RWPE2 (cell line): ENCODE results near the gene ANKRD33B.
A peak's percentile ranks its signal among the peaks of the same experiment; 100 is the strongest.
"Not testable (repeated sequence)": the region's sequence is repeated elsewhere in the genome, so short reads cannot be mapped to it uniquely, and the experiment has no call there.

ENCODE experiments used
- ATAC-seq: fragments of 200-7000 bp; cut with Tn5 transposase; 3 replicates; pipeline ENCODE4 v1.9.1; 2021; ENCODE audit warnings: low read depth
- DNase-seq: peaks from one replicate; pipeline ENCODE4 v3.0.0-alpha.2; 2020; ENCODE audit warnings: low spot score
- H3K27ac ChIP-seq: fragments of 450-650 bp; 2 replicates; pipeline ENCODE4 v1.5.1; 2017; ENCODE audit warnings: mild to moderate bottlenecking; ENCODE audit not compliant: poor library complexity, severe bottlenecking
- H3K27me3 ChIP-seq: fragments of 250-450 bp; sonication (Bioruptor Pico); 2 replicates; pipeline ENCODE4 v1.5.1; 2021; ENCODE audit warnings: mild to moderate bottlenecking, moderate library complexity; ENCODE audit not compliant: insufficient read depth, poor library complexity, severe bottlenecking
- H3K36me3 ChIP-seq: fragments of 250-450 bp; sonication (Bioruptor Pico); 2 replicates; pipeline ENCODE4 v1.5.1; 2020; ENCODE audit warnings: low read depth, mild to moderate bottlenecking, moderate library complexity
- H3K4me1 ChIP-seq: fragments of 250-450 bp; sonication (Bioruptor Pico); 2 replicates; pipeline ENCODE4 v1.5.1; 2021; ENCODE audit warnings: mild to moderate bottlenecking, moderate library complexity; ENCODE audit not compliant: insufficient read depth, poor library complexity, severe bottlenecking
- H3K4me3 ChIP-seq: fragments of 250-450 bp; sonication (Bioruptor Pico); 2 replicates; pipeline ENCODE4 v1.5.1; 2021; ENCODE audit warnings: mild to moderate bottlenecking, moderate library complexity; ENCODE audit not compliant: severe bottlenecking
- H3K9me3 ChIP-seq: fragments of 250-450 bp; sonication (Bioruptor Pico); 2 replicates; pipeline ENCODE4 v1.5.1; 2021; ENCODE audit warnings: mild to moderate bottlenecking, moderate library complexity; ENCODE audit not compliant: severe bottlenecking
- CTCF ChIP-seq: fragments of 450-650 bp; IDR thresholded peaks from one replicate; pipeline ENCODE4 v1.5.1; 2017; ENCODE audit warnings: mild to moderate bottlenecking, moderate library complexity; ENCODE audit not compliant: poor library complexity, severe bottlenecking

ANKRD33B gene

GRCh38 chr5:10573487-10574145 is 9.7 kb downstream of the ANKRD33B start:
- H3K4me3 ChIP-seq, result no peak overlapping the region
- no peaks in the 10 kb centered on the region for H3K27me3 ChIP-seq
- H3K36me3 ChIP-seq, result no peaks in the 10 kb centered on the region
- TF ChIP-seq CTCF, result no peak
- DNase-seq (peak; percentile 20), ATAC-seq (no peak)
- no peaks in the 10 kb centered on the region for H3K9me3 ChIP-seq
- peaks cover 5% of the 10 kb centered on the region for H3K4me1 ChIP-seq
- H3K27ac ChIP-seq, result no peak overlapping the region

- ATAC-seq, H3K4me3 ChIP-seq, H3K27me3 ChIP-seq, H3K4me1 ChIP-seq, H3K36me3 ChIP-seq, H3K27ac ChIP-seq, DNase-seq, H3K9me3 ChIP-seq: not testable (repeated sequence)
These were observed 11.0 kb downstream of the ANKRD33B start for GRCh38 chr5:10574879-10575278.

GRCh38 chr5:10576121-10576789 is 12.4 kb downstream of the ANKRD33B start:
- H3K27me3 ChIP-seq, result no peaks in the 10 kb centered on the region
- DNase-seq (no peak), ATAC-seq (no peak)
- no peaks in the 10 kb centered on the region for H3K9me3 ChIP-seq
- H3K27ac ChIP-seq, result no peak overlapping the region
- H3K4me1 ChIP-seq, result peaks cover 2% of the 10 kb centered on the region
- no peak for TF ChIP-seq CTCF
- H3K36me3 ChIP-seq, result no peaks in the 10 kb centered on the region
- H3K4me3 ChIP-seq, result no peak overlapping the region

- DNase-seq (no peak), ATAC-seq (no peak)
- Histone ChIP-seq H3K4me1 (peaks cover 6% of the 10 kb centered on the region), H3K4me3 (no peak overlapping the region), H3K27ac (no peak overlapping the region), H3K27me3 (no peaks in the 10 kb centered on the region), H3K36me3 (no peaks in the 10 kb centered on the region), H3K9me3 (no peaks in the 10 kb centered on the region)
- no peak for TF ChIP-seq CTCF
These were observed 12.9 kb downstream of the ANKRD33B start for GRCh38 chr5:10576790-10577189.

GRCh38 chr5:10577371-10578292 is 13.8 kb downstream of the ANKRD33B start:
- ATAC-seq, result no peak
- Histone ChIP-seq H3K27me3 (no peaks in the 10 kb centered on the region), H3K4me1 (peaks cover 6% of the 10 kb centered on the region), H3K27ac (no peak overlapping the region), H3K4me3 (no peak overlapping the region), H3K9me3 (no peaks in the 10 kb centered on the region), H3K36me3 (no peaks in the 10 kb centered on the region)
- TF ChIP-seq CTCF, result no peak
- DNase-seq, result no peak
